Measurements from ENCODE around the gene MED29. TPM values are rescaled to one million over a fixed set of nuclear protein-coding genes. Genes with fewer than 3 reads are reported as not detected.

Gene MED29
- total and polyA plus RNA-seq, 2 of the 13 experiments (the other 11 are each of a cell fraction or from before 2014, with no cell fraction given) = 14.0 to 19.7 TPM

DNA sequence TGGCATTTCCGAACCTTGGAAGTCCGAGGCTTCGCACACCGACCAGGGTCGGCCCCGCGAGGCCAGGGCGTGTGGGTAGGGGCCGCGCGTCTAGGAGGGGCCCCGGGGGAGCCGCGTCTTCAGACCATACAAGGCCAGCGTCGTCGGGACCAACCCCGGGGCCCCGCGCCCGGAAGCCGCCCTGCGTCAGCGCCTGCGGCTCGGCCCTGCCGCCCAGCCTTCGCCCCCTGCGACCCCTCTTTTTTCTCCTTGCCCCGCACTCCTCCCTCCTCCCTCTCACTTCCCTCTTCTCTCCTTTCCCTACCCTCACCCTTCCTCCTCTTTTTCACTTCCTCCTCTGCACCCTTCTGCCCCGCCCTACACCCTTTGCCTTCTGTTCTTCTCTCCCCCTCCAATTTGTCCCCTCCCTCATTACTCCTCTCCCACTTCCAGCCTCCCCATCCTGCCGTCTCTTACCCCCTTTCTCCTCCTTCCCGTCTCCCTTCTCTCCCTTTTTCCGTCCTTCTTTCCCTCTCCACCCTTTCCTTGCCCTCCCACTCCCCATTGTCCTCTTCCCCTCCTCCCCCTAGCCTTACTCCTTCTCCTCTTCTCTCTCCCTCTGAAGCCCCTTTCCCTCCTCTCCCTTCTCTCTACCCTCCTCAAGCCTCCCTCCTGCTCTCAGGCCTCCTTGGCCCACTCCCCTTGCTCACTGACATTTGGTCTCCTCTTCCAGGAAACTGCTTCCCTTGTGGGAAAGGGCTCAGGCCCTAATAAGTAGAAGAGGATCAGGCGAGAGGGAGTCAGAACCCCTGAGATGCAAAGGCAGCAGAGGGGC is 19.0 kb downstream of the MED29 start (continued):
- TF ChIP-seq ZNF652 (CRISPR knock-in tag; IDR thresholded peaks at IDR 0.05; ENCODE audit: borderline replicate concordance, low read depth) (no peak), ZBTB10 (CRISPR knock-in tag; IDR thresholded peaks at IDR 0.05; ENCODE audit: borderline replicate concordance) (no peak), ZNF446 (CRISPR knock-in tag; IDR thresholded peaks at IDR 0.05) (no peak), SMC3 (IDR thresholded peaks at IDR 0.05; ENCODE audit: low read length) (no peak), ZNF772 (CRISPR knock-in tag; IDR thresholded peaks at IDR 0.05) (no peak), ZNF773 (CRISPR knock-in tag; IDR thresholded peaks at IDR 0.05; ENCODE audit: borderline replicate concordance) (no peak), ATM (IDR thresholded peaks at IDR 0.05; ENCODE audit: borderline replicate concordance) (no peak), SIX1 (CRISPR knock-in tag; IDR thresholded peaks at IDR 0.05; ENCODE audit: borderline replicate concordance) (no peak), NCOA2 (CRISPR knock-in tag; IDR thresholded peaks at IDR 0.05) (no peak; the same call in none of the 2 replicates), KDM2A (CRISPR knock-in tag; IDR thresholded peaks at IDR 0.05; ENCODE audit: borderline replicate concordance, low read depth) (0 out of 2 replicates have a peak, but pooled peaks have one; percentile 8)
- TF ChIP-seq, protein P1, sequence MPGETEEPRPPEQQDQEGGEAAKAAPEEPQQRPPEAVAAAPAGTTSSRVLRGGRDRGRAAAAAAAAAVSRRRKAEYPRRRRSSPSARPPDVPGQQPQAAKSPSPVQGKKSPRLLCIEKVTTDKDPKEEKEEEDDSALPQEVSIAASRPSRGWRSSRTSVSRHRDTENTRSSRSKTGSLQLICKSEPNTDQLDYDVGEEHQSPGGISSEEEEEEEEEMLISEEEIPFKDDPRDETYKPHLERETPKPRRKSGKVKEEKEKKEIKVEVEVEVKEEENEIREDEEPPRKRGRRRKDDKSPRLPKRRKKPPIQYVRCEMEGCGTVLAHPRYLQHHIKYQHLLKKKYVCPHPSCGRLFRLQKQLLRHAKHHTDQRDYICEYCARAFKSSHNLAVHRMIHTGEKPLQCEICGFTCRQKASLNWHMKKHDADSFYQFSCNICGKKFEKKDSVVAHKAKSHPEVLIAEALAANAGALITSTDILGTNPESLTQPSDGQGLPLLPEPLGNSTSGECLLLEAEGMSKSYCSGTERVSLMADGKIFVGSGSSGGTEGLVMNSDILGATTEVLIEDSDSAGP (CRISPR knock-in tag; IDR thresholded peaks at IDR 0.05; ENCODE audit: borderline replicate concordance) = peak; percentile 74; the same call in 1 of the 2 replicates
- TF ChIP-seq, protein P2, sequence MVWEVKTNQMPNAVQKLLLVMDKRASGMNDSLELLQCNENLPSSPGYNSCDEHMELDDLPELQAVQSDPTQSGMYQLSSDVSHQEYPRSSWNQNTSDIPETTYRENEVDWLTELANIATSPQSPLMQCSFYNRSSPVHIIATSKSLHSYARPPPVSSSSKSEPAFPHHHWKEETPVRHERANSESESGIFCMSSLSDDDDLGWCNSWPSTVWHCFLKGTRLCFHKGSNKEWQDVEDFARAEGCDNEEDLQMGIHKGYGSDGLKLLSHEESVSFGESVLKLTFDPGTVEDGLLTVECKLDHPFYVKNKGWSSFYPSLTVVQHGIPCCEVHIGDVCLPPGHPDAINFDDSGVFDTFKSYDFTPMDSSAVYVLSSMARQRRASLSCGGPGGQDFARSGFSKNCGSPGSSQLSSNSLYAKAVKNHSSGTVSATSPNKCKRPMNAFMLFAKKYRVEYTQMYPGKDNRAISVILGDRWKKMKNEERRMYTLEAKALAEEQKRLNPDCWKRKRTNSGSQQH (CRISPR knock-in tag; IDR thresholded peaks at IDR 0.05; ENCODE audit: low read depth) = no peak
- TF ChIP-seq, protein P3, sequence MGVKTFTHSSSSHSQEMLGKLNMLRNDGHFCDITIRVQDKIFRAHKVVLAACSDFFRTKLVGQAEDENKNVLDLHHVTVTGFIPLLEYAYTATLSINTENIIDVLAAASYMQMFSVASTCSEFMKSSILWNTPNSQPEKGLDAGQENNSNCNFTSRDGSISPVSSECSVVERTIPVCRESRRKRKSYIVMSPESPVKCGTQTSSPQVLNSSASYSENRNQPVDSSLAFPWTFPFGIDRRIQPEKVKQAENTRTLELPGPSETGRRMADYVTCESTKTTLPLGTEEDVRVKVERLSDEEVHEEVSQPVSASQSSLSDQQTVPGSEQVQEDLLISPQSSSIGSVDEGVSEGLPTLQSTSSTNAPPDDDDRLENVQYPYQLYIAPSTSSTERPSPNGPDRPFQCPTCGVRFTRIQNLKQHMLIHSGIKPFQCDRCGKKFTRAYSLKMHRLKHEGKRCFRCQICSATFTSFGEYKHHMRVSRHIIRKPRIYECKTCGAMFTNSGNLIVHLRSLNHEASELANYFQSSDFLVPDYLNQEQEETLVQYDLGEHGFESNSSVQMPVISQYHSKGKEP (CRISPR knock-in tag; IDR thresholded peaks at IDR 0.05) = no peak
- TF ChIP-seq, protein P4, sequence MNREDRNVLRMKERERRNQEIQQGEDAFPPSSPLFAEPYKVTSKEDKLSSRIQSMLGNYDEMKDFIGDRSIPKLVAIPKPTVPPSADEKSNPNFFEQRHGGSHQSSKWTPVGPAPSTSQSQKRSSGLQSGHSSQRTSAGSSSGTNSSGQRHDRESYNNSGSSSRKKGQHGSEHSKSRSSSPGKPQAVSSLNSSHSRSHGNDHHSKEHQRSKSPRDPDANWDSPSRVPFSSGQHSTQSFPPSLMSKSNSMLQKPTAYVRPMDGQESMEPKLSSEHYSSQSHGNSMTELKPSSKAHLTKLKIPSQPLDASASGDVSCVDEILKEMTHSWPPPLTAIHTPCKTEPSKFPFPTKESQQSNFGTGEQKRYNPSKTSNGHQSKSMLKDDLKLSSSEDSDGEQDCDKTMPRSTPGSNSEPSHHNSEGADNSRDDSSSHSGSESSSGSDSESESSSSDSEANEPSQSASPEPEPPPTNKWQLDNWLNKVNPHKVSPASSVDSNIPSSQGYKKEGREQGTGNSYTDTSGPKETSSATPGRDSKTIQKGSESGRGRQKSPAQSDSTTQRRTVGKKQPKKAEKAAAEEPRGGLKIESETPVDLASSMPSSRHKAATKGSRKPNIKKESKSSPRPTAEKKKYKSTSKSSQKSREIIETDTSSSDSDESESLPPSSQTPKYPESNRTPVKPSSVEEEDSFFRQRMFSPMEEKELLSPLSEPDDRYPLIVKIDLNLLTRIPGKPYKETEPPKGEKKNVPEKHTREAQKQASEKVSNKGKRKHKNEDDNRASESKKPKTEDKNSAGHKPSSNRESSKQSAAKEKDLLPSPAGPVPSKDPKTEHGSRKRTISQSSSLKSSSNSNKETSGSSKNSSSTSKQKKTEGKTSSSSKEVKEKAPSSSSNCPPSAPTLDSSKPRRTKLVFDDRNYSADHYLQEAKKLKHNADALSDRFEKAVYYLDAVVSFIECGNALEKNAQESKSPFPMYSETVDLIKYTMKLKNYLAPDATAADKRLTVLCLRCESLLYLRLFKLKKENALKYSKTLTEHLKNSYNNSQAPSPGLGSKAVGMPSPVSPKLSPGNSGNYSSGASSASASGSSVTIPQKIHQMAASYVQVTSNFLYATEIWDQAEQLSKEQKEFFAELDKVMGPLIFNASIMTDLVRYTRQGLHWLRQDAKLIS (CRISPR knock-in tag; IDR thresholded peaks at IDR 0.05) = no peak
- TF ChIP-seq, protein P5, sequence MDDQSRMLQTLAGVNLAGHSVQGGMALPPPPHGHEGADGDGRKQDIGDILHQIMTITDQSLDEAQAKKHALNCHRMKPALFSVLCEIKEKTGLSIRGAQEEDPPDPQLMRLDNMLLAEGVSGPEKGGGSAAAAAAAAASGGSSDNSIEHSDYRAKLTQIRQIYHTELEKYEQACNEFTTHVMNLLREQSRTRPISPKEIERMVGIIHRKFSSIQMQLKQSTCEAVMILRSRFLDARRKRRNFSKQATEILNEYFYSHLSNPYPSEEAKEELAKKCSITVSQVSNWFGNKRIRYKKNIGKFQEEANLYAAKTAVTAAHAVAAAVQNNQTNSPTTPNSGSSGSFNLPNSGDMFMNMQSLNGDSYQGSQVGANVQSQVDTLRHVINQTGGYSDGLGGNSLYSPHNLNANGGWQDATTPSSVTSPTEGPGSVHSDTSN (CRISPR knock-in tag; IDR thresholded peaks at IDR 0.05; ENCODE audit: borderline replicate concordance) = no peak

All from HepG2 (cell line).